HG03469 (cell line): Measurements from ENCODE around the gene ZNF146.
"Not testable (repeated sequence)": the region's sequence is repeated elsewhere in the genome, so short reads cannot be mapped to it uniquely, and the experiment has no call there.

Experiments
- ATAC-seq: cut with Tn5 transposase; IDR thresholded peaks from one replicate; pipeline ENCODE4 v1.9.1; 2021; ENCODE audit warnings: mild to moderate bottlenecking, moderate library complexity, moderate number of reproducible peaks; ENCODE audit not compliant: unreplicated experiment

Gene ZNF146

DNA sequence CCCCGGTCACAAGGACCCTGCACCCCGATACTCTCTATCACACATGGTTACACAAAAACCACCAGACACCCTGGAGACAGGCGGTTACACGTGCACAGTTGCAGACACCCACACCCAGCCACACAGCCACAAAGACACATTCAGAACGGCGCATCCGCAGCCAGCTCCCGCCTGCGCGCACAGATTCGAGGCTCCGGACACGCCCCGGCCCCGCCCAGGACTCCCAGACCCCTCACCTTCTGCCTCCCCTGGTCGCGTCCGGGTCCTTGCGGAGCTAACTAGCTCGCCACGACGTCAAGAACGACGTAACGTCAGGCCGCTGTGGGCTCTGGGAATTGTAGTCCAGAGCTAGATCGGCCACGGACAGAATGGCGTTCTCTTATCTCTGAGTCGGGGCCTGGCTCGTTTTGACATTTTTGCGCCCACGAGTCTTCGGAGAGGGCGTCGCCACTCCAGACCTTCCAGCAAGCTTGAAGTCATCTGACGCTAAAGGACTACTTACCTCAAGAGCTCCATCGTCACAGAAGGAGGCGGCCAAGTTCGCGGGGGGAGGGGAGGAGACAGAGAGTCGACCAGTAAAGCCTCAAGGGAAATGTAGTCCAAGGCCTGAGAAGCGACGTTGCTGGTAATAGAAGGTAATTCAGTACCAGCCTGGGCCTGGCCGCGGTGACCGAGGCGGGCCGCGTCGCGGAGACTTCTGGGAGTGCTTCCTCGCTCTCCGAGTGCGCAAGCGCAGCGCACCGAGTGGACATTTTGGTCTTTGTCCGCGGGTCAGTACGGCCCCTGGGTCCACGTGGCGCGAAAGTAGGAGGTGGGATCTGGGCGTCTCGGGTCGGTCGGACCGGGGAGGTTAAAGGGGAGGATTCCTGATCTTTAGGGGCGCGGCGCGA lies at the start of gene ZNF146, which contains the start of gene ZNF565:
ZNF146 (plus strand) TSS at position 721 of the 890 bp plus-strand sequence. CDS start 21,335 bp downstream, outside the sequence.
ZNF565 (minus strand) TSS at position 280 of the 890 bp plus-strand sequence. CDS start 12,680 bp downstream, outside the sequence.
- ATAC-seq: peak; percentile 76

- no peak for ATAC-seq
These were observed 45.7 kb upstream of the ZNF146 start for GRCh38 chr19:36169084-36169760.

- ATAC-seq: no peak
These were observed 42.1 kb upstream of the ZNF146 start for GRCh38 chr19:36172852-36173251.

- not testable (repeated sequence) for ATAC-seq
These were observed 41.1 kb upstream of the ZNF146 start for GRCh38 chr19:36173846-36174245.

DNA sequence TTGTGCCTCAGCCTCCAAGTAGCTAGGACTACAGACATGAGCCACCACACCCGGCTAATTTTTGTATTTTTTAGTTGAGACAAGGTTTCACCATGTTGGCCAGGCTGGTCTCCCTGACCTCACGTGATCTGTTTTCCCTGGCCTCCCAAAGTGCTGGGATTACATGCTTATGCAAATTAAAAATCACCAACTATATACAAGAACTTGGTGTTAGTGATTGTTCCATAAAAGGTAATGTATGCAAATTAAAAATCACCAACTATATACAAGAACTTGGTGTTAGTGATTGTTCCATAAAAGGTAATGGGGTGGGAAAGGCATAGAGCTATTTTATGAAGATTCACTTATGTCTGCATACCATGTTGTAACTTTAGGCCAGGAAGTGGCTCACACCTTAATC lies 35.8 kb upstream of the ZNF146 start:
- not testable (repeated sequence) for ATAC-seq

GRCh38 chr19:36182612-36183244 lies 32.2 kb upstream of the ZNF146 start:
- ATAC-seq: no peak

GRCh38 chr19:36183245-36183628 lies 31.7 kb upstream of the ZNF146 start:
- ATAC-seq: no peak

DNA sequence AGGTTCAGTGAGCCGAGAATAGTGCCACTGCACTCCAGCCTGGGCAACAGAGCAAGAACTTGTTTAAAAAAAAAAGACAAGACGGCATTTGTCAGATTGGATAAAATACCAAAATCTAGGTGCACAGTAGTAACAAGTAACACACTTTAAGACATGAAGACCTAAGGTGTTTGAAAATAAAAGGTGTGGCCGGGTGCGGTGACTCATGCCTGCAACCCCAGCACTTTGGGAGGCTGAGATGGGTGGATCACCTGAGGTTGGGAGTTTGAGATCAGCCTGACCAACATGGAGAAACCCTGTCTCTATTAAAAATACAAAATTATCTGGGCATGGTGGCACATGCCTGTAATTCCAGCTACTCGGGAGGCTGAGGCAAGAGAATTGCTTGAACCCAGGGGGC lies 28.2 kb upstream of the ZNF146 start:
- ATAC-seq: not testable (repeated sequence)

DNA sequence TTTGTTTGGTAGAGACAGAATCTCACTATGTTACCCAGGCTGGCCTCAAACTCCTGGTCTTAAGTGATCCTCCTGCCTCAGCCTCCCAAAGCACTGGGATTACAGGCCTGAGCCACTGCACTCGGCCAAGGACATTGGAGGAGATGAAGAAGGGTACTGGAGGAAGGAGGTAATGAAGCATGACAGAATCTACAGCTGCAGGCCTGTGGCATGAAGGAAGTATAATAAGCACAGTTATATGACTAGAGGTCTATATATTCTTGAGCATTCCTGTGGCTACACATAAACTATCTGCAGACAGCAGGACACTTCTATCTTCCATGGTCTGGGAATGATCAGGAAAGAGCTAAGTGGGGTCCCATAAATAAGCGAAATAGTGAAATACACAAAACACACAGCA lies 18.7 kb upstream of the ZNF146 start:
- no peak for ATAC-seq

GRCh38 chr19:36198119-36198518 lies 16.8 kb upstream of the ZNF146 start:
- ATAC-seq: no peak

DNA sequence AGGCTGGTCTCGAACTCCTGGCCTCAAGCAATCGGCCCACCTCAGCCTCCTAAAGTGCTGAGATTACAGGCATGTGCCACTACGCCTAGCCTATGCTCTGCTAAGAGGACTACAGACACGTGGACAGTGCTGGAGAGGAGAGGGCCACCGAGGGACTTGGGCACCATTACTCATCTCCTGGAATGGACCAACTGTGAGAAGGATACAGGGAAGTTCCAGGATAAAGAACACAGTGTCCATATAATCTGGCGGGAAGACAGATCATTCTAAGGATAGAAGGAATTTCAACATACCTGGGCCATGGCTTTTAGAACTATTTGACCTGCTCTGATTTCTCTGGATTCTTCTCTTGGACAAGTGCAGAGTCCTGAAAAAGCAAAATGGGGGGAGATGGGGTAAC lies 13.2 kb upstream of the ZNF146 start:
- ATAC-seq: no peak

DNA sequence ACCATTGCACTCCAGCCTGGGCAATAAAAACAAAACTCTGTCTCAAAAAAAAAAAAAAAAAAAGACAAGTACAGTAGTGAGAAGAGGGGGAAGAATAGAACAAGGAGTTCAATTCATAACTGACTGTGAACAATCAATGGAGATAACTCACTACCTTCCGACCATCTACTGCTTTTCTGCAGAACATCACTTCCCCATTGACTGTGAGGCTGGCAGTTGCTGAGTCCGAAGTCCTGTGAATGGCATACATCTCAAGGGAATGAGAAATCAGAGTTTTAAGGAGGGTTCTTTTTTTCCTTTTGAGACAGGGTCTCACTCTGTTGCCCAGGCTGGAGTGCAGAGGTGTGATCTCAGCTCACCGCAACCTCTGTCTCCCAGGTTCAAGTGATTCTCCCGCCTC lies 11.6 kb upstream of the ZNF146 start:
- no peak for ATAC-seq

- peak; percentile 44 for ATAC-seq
These were observed 7.2 kb upstream of the ZNF146 start for GRCh38 chr19:36207605-36208252.

GRCh38 chr19:36209372-36209771 lies 5.5 kb upstream of the ZNF146 start:
- ATAC-seq: no peak

GRCh38 chr19:36210497-36210896 lies 4.4 kb upstream of the ZNF146 start:
- ATAC-seq: no peak

DNA sequence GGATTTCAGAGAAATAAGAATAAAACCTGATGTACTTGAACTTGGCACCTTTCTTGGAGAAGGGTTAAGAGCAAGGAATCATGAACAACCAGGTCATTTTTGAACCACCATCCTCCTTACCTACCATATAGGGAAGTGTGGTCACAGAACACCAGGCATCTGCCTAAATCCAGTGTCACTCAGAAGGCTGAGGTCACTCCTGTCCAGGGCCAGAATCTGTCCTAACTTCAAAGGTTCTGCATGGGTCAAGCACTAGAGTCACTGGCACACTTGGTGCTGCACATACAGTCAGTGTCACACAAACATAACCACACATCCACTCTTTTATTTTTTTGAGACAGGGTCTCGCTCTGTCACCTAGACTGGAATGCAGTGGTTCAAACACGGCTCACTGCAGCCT lies 2.0 kb upstream of the ZNF146 start:
- ATAC-seq: no peak

DNA sequence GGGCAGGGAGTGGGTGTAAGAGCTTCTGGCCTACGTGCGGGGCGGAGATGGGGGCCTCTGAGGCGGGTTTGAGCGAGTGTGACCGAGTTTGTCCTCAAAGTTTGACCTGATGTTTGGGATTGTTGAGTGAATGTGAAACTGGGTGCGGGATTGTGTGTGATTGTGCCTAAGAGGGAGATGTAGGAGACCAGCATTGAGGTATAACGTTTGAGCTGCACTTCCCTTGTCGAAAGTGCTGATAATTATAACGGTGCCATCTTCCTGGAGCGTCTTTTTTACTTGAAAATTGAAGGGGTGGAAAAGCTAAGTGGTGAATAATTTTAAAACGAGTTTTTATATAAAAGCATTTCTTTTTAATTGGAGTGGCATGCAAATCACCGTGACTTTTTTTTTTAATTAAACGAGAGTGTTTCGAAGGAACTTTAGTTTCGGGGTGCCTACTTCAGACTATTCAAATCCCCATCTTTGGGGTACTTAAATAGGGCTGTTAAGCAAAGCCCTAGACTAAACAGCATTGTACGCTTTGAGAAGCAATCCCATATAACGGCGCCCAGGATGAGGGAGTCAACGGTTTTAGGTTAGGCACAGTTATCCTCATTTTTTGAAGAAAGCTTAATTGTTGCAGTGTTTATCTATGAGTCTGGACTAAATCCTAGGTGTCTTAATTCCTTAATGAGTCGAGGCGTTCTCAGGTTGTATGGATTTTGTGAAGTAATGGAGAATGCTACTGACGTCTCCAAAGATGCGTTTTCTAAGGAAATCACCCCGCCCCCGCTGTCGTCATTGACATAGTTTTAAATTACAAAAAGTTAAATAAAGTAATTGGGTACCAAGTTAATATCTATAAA lies 594 bp downstream of the ZNF146 start:
- no peak for ATAC-seq

DNA sequence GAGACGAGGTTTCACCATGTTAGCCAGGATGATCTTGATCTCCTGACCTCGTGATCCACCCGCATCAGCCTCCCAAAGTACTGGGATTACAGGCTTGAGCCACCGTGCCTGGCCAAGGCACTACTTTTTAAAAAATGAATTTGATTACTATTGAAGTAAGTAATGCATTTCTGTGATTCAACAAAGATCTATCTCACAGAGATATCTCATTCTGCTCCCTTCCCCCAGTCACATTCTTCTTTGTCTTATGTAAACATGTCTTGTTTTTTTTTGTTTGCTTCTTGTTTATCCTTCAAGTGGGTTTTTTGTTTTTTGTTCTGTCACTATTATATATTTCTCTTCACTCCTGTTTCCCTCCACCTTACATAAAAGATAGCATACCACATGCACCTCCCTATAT lies 6.6 kb downstream of the ZNF146 start:
- no peak for ATAC-seq

DNA sequence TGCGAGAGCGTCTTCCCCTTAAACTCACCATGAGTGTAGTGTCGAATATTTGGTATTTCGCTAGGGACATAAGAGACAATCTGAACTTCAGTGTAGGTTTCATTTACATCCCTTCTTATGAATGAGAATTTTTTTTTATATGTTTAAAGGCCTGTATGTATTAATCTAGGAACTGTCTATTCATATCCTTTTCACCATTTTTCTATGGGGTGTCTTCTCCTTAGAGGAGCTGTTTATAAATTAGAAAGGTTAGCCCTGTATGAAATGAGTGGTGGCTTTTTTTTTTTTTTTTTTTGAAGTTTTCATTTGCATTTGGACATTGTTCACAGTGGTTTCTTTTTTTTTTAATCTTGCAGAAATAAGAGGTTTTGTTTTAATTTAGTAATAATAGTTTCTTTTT lies 7.6 kb downstream of the ZNF146 start:
- ATAC-seq: no peak
